H1 (cell line): ENCODE results near the gene ELMO2. TPM values are rescaled to one million over a fixed set of nuclear protein-coding genes. Genes with fewer than 3 reads are reported as not detected.

Experiments used
- CTCF ChIA-PET: fragments of 300-600 bp; sonication (Branson Sonifier 250); formaldehyde crosslinking; loops from one replicate; lab custom pipeline; 2021; ENCODE audit not compliant: partially characterized antibody; lab: Charles Lee
- POLR2A ChIA-PET: fragments of 300-600 bp; sonication (Branson Sonifier 250); formaldehyde crosslinking; loops from one replicate; lab custom pipeline; 2021; ENCODE audit warnings: inconsistent platforms; ENCODE audit not compliant: partially characterized antibody; lab: Charles Lee
- DNase-seq, 2 experiments: peaks; one replicate each; pipeline versions ENCODE4 v3.0.0 to v3.0.0-alpha.2; 2010 to 2022; ENCODE audit warnings: low spot score in 2 of 2, low read depth in 1 of 2, mixed read lengths in 1 of 2
- FAIRE-seq: peaks from 2 replicates; lab custom pipeline; 2011; peaks lifted over from hg19 to GRCh38; lab: Jason Lieb, UNC
- H2AFZ ChIP-seq: 2 replicates; pipeline ENCODE4 v1.8.1; 2012; ENCODE audit warnings: low read length, inconsistent platforms
- H2AK5ac ChIP-seq: 2 replicates; pipeline ENCODE4 v1.6.1; 2013; ENCODE audit warnings: low read depth, low read length
- H2BK120ac ChIP-seq: replicated peaks from 2 replicates; pipeline ENCODE3; 2013; ENCODE audit warnings: low read depth, low read length, inconsistent platforms
- H2BK12ac ChIP-seq: 2 replicates; pipeline ENCODE4 v1.6.1; 2013; ENCODE audit warnings: low read depth, low read length
- H2BK15ac ChIP-seq: 2 replicates; pipeline ENCODE4 v1.6.1; 2013; ENCODE audit warnings: low read length
- H2BK20ac ChIP-seq: 2 replicates; pipeline ENCODE4 v1.6.1; 2013; ENCODE audit warnings: low read length
- H2BK5ac ChIP-seq: 2 replicates; pipeline ENCODE4 v1.6.1; 2013; ENCODE audit warnings: low read depth, low read length
- H3K14ac ChIP-seq: 2 replicates; pipeline ENCODE4 v1.6.1; 2013; ENCODE audit warnings: inconsistent platforms; ENCODE audit not compliant: insufficient read length
- H3K18ac ChIP-seq: 2 replicates; pipeline ENCODE4 v1.6.1; 2013; ENCODE audit warnings: low read length; ENCODE audit errors: extremely low read depth
- H3K23ac ChIP-seq: 2 replicates; pipeline ENCODE4 v1.6.1; 2013; ENCODE audit warnings: inconsistent platforms; ENCODE audit not compliant: insufficient read length
- H3K23me2 ChIP-seq: 2 replicates; pipeline ENCODE4 v1.6.1; 2013; ENCODE audit warnings: low read depth, low read length
- H3K27ac ChIP-seq: 2 replicates; pipeline ENCODE4 v1.6.1; 2011; ENCODE audit warnings: low read depth, low read length, inconsistent platforms
- H3K27me3 ChIP-seq, 4 experiments: replicated peaks in 1 of 4; 1 replicate in 1 of 4; 2 replicates in 3 of 4; pipeline versions ENCODE4 v1.6.1 to v1.8.1; 2011 to 2013; ENCODE audit warnings: low read length in 3 of 4, mild to moderate bottlenecking in 3 of 4, inconsistent platforms in 2 of 4, mixed read lengths in 2 of 4, moderate library complexity in 1 of 4; ENCODE audit not compliant: control insufficient read depth in 3 of 4, insufficient read depth in 3 of 4; ENCODE audit errors: extremely low read depth in 1 of 4
- H3K36me3 ChIP-seq, 4 experiments: 2 replicates each; pipeline versions ENCODE4 v1.6.1 to v1.8.1; 2011 to 2013; ENCODE audit warnings: mild to moderate bottlenecking in 4 of 4, low read length in 3 of 4, moderate library complexity in 2 of 4, control low read depth in 1 of 4, inconsistent platforms in 1 of 4; ENCODE audit not compliant: insufficient read depth in 4 of 4, control insufficient read depth in 2 of 4
- H3K4ac ChIP-seq: replicated peaks from 2 replicates; pipeline ENCODE3; 2013; ENCODE audit warnings: low read length, low read depth, mixed read lengths, inconsistent platforms; ENCODE audit not compliant: insufficient read length
- H3K4me1 ChIP-seq, 4 experiments: replicated peaks in 1 of 4; 1 replicate in 1 of 4; 2 replicates in 3 of 4; pipeline versions ENCODE4 v1.6.1 to v1.8.1; 2011 to 2013; ENCODE audit warnings: low read length in 3 of 4, inconsistent platforms in 2 of 4, mixed read lengths in 1 of 4; ENCODE audit not compliant: insufficient read depth in 4 of 4, control insufficient read depth in 3 of 4
- H3K4me2 ChIP-seq, 2 experiments: 2 replicates each; pipeline versions ENCODE4 v1.6.1 to v1.8.1; 2011 to 2013; ENCODE audit warnings: low read depth in 2 of 2, low read length in 2 of 2, control low read depth in 1 of 2, inconsistent platforms in 1 of 2, mild to moderate bottlenecking in 1 of 2; ENCODE audit not compliant: insufficient read depth in 1 of 2
- H3K4me3 ChIP-seq, 4 experiments: fragments of 200-600, 300-600 bp in 1 of 4; sonication (generic), shearing (Covaris generic), sonication (Bioruptor Twin) in 1 of 4; 2 replicates each; pipeline versions ENCODE4 v1.5.1 to v1.8.1; 2011 to 2016; ENCODE audit warnings: low read length in 4 of 4, low read depth in 3 of 4, control low read depth in 2 of 4, inconsistent platforms in 2 of 4, mild to moderate bottlenecking in 2 of 4, mixed read lengths in 1 of 4, moderate library complexity in 1 of 4; ENCODE audit not compliant: insufficient read depth in 2 of 4; ENCODE audit errors: extremely low read depth in 1 of 4
- H3K56ac ChIP-seq: replicated peaks from 2 replicates; pipeline ENCODE3; 2013; ENCODE audit warnings: low read depth, mild to moderate bottlenecking, mixed read lengths, low read length, inconsistent platforms; ENCODE audit not compliant: insufficient read length
- H3K79me1 ChIP-seq: 2 replicates; pipeline ENCODE4 v1.6.1; 2013; ENCODE audit warnings: low read depth, low read length, control low read depth
- H3K79me2 ChIP-seq, 2 experiments: 2 replicates each; pipeline versions ENCODE4 v1.6.1 to v1.8.1; 2012 to 2013; ENCODE audit warnings: low read length in 2 of 2, mild to moderate bottlenecking in 2 of 2, inconsistent platforms in 1 of 2; ENCODE audit not compliant: insufficient read depth in 2 of 2, control insufficient read depth in 1 of 2
- H3K9ac ChIP-seq, 4 experiments: replicated peaks in 1 of 4; 1 replicate in 1 of 4; 2 replicates in 3 of 4; pipeline versions ENCODE4 v1.6.1 to v1.8.1; 2011 to 2013; ENCODE audit warnings: low read depth in 3 of 4, low read length in 3 of 4, control low read depth in 2 of 4, mild to moderate bottlenecking in 2 of 4, moderate library complexity in 2 of 4, inconsistent platforms in 1 of 4; ENCODE audit errors: extremely low read depth in 1 of 4
- H3K9me3 ChIP-seq, 2 experiments: 2 replicates each; pipeline versions ENCODE4 v1.6.1 to v1.8.1; 2012 to 2013; ENCODE audit warnings: mild to moderate bottlenecking in 2 of 2, moderate library complexity in 2 of 2, control low read depth in 1 of 2, inconsistent platforms in 1 of 2, low read depth in 1 of 2, low read length in 1 of 2, mixed read lengths in 1 of 2; ENCODE audit not compliant: insufficient read depth in 2 of 2
- H4K20me1 ChIP-seq, 2 experiments: replicated peaks in 1 of 2; 2 replicates each; pipeline versions ENCODE3 to v1.8.1; 2011 to 2013; ENCODE audit warnings: inconsistent platforms in 2 of 2, low read length in 2 of 2, mild to moderate bottlenecking in 1 of 2; ENCODE audit not compliant: insufficient read depth in 2 of 2, control insufficient read depth in 1 of 2
- H4K5ac ChIP-seq: 2 replicates; pipeline ENCODE4 v1.6.1; 2013; ENCODE audit warnings: low read length, low read depth, mixed read lengths, inconsistent platforms; ENCODE audit not compliant: insufficient read length
- H4K8ac ChIP-seq: 2 replicates; pipeline ENCODE4 v1.8.0; 2013; ENCODE audit warnings: mild to moderate bottlenecking, moderate library complexity, low read length, inconsistent platforms; ENCODE audit not compliant: insufficient read depth; ENCODE audit errors: extremely low read depth
- H4K91ac ChIP-seq: replicated peaks from 2 replicates; pipeline ENCODE3; 2013; ENCODE audit warnings: low read length, mixed read lengths, inconsistent platforms; ENCODE audit not compliant: insufficient read length
- CTBP2 ChIP-seq: IDR thresholded peaks from 2 replicates; pipeline ENCODE4 v1.7.0; 2011; ENCODE audit warnings: borderline replicate concordance, mild to moderate bottlenecking, moderate library complexity, mixed read lengths, low read length; ENCODE audit not compliant: insufficient read depth, insufficient read length
- CTCF ChIP-seq, 3 experiments: IDR thresholded peaks; 1 replicate in 2 of 3; 2 replicates in 1 of 3; pipeline versions ENCODE4 v1.5.1 to v1.6.1; 2011; ENCODE audit warnings: low read length in 3 of 3, mild to moderate bottlenecking in 3 of 3, inconsistent platforms in 2 of 3, low read depth in 1 of 3, moderate library complexity in 1 of 3; ENCODE audit not compliant: insufficient read depth in 1 of 3; ENCODE audit errors: control extremely low read depth in 1 of 3
- EZH2 ChIP-seq: fragments of 200-600 bp; sonication (generic); IDR thresholded peaks from 2 replicates; pipeline ENCODE4 v1.7.1; 2012; ENCODE audit warnings: low read depth, mild to moderate bottlenecking, moderate library complexity, low read length, inconsistent platforms; ENCODE audit not compliant: severe bottlenecking
- GABPA ChIP-seq: IDR thresholded peaks from 2 replicates; pipeline ENCODE4 v1.6.1; 2011; ENCODE audit warnings: mild to moderate bottlenecking, low read length, moderate library complexity, borderline replicate concordance; ENCODE audit not compliant: insufficient read depth
- GTF2F1 ChIP-seq: IDR thresholded peaks from 2 replicates; pipeline ENCODE4 v1.6.1; 2012; ENCODE audit warnings: low read depth, low read length, improper control_type of control experiment, borderline replicate concordance
- RFX5 ChIP-seq: IDR thresholded peaks from 2 replicates; pipeline ENCODE4 v1.6.1; 2011; ENCODE audit warnings: low read depth, low read length, improper control_type of control experiment, borderline replicate concordance
- RXRA ChIP-seq: IDR thresholded peaks from 2 replicates; pipeline ENCODE4 v1.6.1; 2011; ENCODE audit warnings: low read depth, mild to moderate bottlenecking, low read length, moderate library complexity; ENCODE audit not compliant: insufficient read depth
- SAP30 ChIP-seq: fragments of 300-600 bp; sonication (generic); IDR thresholded peaks from 2 replicates; pipeline ENCODE4 v1.7.1; 2012; ENCODE audit warnings: low read length, moderate library complexity, mild to moderate bottlenecking, inconsistent platforms; ENCODE audit not compliant: insufficient read depth, insufficient replicate concordance
- TBP ChIP-seq: IDR thresholded peaks from 2 replicates; pipeline ENCODE4 v1.6.1; 2011; ENCODE audit warnings: low read depth, low read length, improper control_type of control experiment
- WGBS, 2 experiments: shearing (Covaris generic) in 1 of 2; methylation state at CpG; one replicate each; pipeline versions ENCODE4 v1.1.6 to v1.1.7; 2013 to 2015; ENCODE audit warnings: low lambda C conversion rate in 2 of 2, mixed read lengths in 2 of 2, inconsistent platforms in 1 of 2, low coverage in 1 of 2, missing lambda C conversion rate in 1 of 2; ENCODE audit not compliant: insufficient replicate concordance in 2 of 2, insufficient coverage in 1 of 2, insufficient read length in 1 of 2; ENCODE audit errors: extremely low coverage in 1 of 2, missing lambda C conversion rate in 1 of 2; 5-methylcytosine and 5-hydroxymethylcytosine counted together
- polyA plus RNA-seq, 7 experiments: library from polyadenylated mRNA; depleted of rRNA in 3 of 7; stranded (reverse) in 5 of 7; unstranded in 2 of 7; fragments of >200 nt in 5 of 7; fragments of 200-250 nt in 2 of 7; gene quantifications; 1 replicate in 5 of 7; 2 replicates in 1 of 7; 4 replicates in 1 of 7; pipeline versions ENCODE4 v1.2.1 to v1.2.3, GENCODE V29; 2011 to 2013; ENCODE audit warnings: missing spikeins in 2 of 7, mixed read lengths in 2 of 7
- total RNA-seq: library from RNA; stranded (reverse); fragmentation: NEBNext Ultra II Directional; extraction: Animal tissue kit (Norgen Biotek cat#: 25700); gene quantifications from 2 replicates; pipeline ENCODE4 v1.2.1, GENCODE V29; 2021

ELMO2 gene
- total and polyA plus RNA-seq, 2 of the 8 experiments (the other 6 are each of a cell fraction or from before 2014, with no cell fraction given) = 34.3 to 39.7 TPM

- H3K79me1 ChIP-seq = no peaks in the 10 kb centered on the region
- peaks cover 0 to 2% of the 10 kb centered on the region in 2 experiments for H4K20me1 ChIP-seq
- no peak overlapping the region for H2AFZ ChIP-seq
- H3K27me3 ChIP-seq = no peaks in the 10 kb centered on the region
- H3K9me3 ChIP-seq = no peaks in the 10 kb centered on the region
- no peak overlapping the region for H3K4me2 ChIP-seq
- no peak overlapping the region for H3K18ac ChIP-seq
- H3K4me1 ChIP-seq = no peaks in the 10 kb centered on the region
- no peak for DNase-seq
- no peak overlapping the region for H3K4me3 ChIP-seq
- H4K8ac ChIP-seq = no peak overlapping the region
- no peak overlapping the region for H2BK5ac ChIP-seq
- no peak overlapping the region for H3K56ac ChIP-seq
- H2BK12ac ChIP-seq = no peak overlapping the region
- no peak overlapping the region for H4K91ac ChIP-seq
- no peak overlapping the region for H2BK120ac ChIP-seq
- H2BK15ac ChIP-seq = no peak overlapping the region
- no peak overlapping the region for H3K27ac ChIP-seq
- 90% methylated on average over 5 of the region's 5 CpGs; no CpG with 5 or more reads in 1 of the 2 experiments for WGBS, 2 experiments
- no peaks in the 10 kb centered on the region for H3K23me2 ChIP-seq
- no peak overlapping the region for H3K23ac ChIP-seq
- no peaks in the 10 kb centered on the region for H3K79me2 ChIP-seq
- H3K9ac ChIP-seq = no peak overlapping the region
- H2BK20ac ChIP-seq = no peak overlapping the region
- no peak overlapping the region for H3K4ac ChIP-seq
- no peak overlapping the region for H3K14ac ChIP-seq
- CTCF ChIA-PET = interaction anchor here (1.2 to 1.8 kb wide), 5 partner anchors 14 to 237 kb away, joined by 3 to 4 read pairs (median 4); no protein-coding TSS in a partner anchor
- FAIRE-seq = no peak
- POLR2A ChIA-PET = no interaction called here
- H4K5ac ChIP-seq = no peak overlapping the region
- peaks cover 17 to 72% (median 55%) of the 10 kb centered on the region in 4 experiments for H3K36me3 ChIP-seq
- H2AK5ac ChIP-seq = no peak overlapping the region
- TF ChIP-seq GTF2F1 (no peak), CTBP2 (no peak), SAP30 (no peak), RXRA (no peak), TBP (no peak), RFX5 (no peak), GABPA (no peak), EZH2 (no peak), CTCF (IDR thresholded peaks at IDR 0.05; ENCODE audit: control extremely low read depth in 1 of 3, insufficient read depth in 1 of 3, low read depth in 1 of 3, low read length in 3 of 3) (no peak)
These were observed 18.1 kb downstream of the ELMO2 start for GRCh38 chr20:46388201-46388836.
